Neural cell (in vitro differentiated cells): ENCODE measurements around the gene TOR4A. TPM values are rescaled to one million over a fixed set of nuclear protein-coding genes. Genes with fewer than 3 reads are reported as not detected.

Experiments
- H2AFZ ChIP-seq: fragments of 200-600, 300-800 bp; sonication (generic), shearing (Covaris generic); 2 replicates; pipeline ENCODE4 v1.6.0; 2014; ENCODE audit warnings: low read depth, mild to moderate bottlenecking, antibody characterized with exemption, low read length, moderate library complexity
- H3F3A ChIP-seq: fragments of 200-600 bp; shearing (Covaris generic); 2 replicates; pipeline ENCODE4 v1.6.1; 2016; ENCODE audit warnings: mild to moderate bottlenecking, moderate library complexity, mixed read lengths, antibody characterized with exemption, low read length; ENCODE audit not compliant: insufficient read depth, poor library complexity, severe bottlenecking
- H3K27ac ChIP-seq: fragments of 200-600, 300-800 bp; sonication (generic), shearing (Covaris generic); 2 replicates; pipeline ENCODE4 v1.5.1; 2014; ENCODE audit warnings: mild to moderate bottlenecking, low read length, moderate library complexity
- H3K27me3 ChIP-seq: fragments of 300-800, 200-600 bp; sonication (generic), shearing (Covaris generic); 2 replicates; pipeline ENCODE4 v1.6.0; 2014; ENCODE audit warnings: mild to moderate bottlenecking, low read depth, low read length, moderate library complexity; ENCODE audit not compliant: insufficient read depth
- H3K36me3 ChIP-seq: fragments of 300-800, 200-600 bp; sonication (generic), shearing (Covaris generic); 2 replicates; pipeline ENCODE4 v1.5.1; 2014; ENCODE audit warnings: mild to moderate bottlenecking, antibody characterized with exemption, low read length, moderate library complexity; ENCODE audit not compliant: insufficient read depth
- H3K4me2 ChIP-seq: fragments of 300-800, 200-600 bp; sonication (generic), shearing (Covaris generic); 2 replicates; pipeline ENCODE4 v1.6.0; 2014; ENCODE audit warnings: mild to moderate bottlenecking, low read length
- H3K4me3 ChIP-seq: fragments of 300-800, 200-600 bp; sonication (generic), shearing (Covaris generic); 2 replicates; pipeline ENCODE4 v1.5.1; 2014; ENCODE audit warnings: mild to moderate bottlenecking, low read length, moderate library complexity
- H3K79me2 ChIP-seq: fragments of 200-600 bp; shearing (Covaris generic); replicated peaks from 2 replicates; pipeline ENCODE4 v1.6.0; 2014; ENCODE audit warnings: mild to moderate bottlenecking, low read length, moderate library complexity; ENCODE audit not compliant: insufficient read depth
- H3K9ac ChIP-seq: fragments of 300-800, 200-600 bp; sonication (generic), shearing (Covaris generic); 2 replicates; pipeline ENCODE4 v1.6.1; 2016; ENCODE audit warnings: mild to moderate bottlenecking, low read length, mixed read lengths
- H3K9me2 ChIP-seq: fragments of 200-600 bp; shearing (Covaris generic); 2 replicates; pipeline ENCODE4 v1.6.1; 2016; ENCODE audit warnings: mild to moderate bottlenecking, low read length, mixed read lengths; ENCODE audit not compliant: insufficient read depth
- H3K9me3 ChIP-seq: fragments of 200-600, 300-800 bp; sonication (generic), shearing (Covaris generic); 2 replicates; pipeline ENCODE4 v1.6.1; 2016; ENCODE audit warnings: mild to moderate bottlenecking, mixed run types, low read length, moderate library complexity, mixed read lengths
- H4K20me1 ChIP-seq: fragments of 200-600 bp; shearing (Covaris generic); 2 replicates; pipeline ENCODE4 v1.6.1; 2016; ENCODE audit warnings: mild to moderate bottlenecking, mixed run types; ENCODE audit not compliant: insufficient read depth
- EP300 ChIP-seq: fragments of 450-650 bp; conservative IDR thresholded peaks from 2 replicates; pipeline ENCODE4 v1.6.1; 2014; ENCODE audit warnings: antibody characterized with exemption, mild to moderate bottlenecking, moderate library complexity; ENCODE audit not compliant: poor library complexity, severe bottlenecking
- EZH2 ChIP-seq: fragments of 200-600, 300-800 bp; shearing (Covaris generic), sonication (generic); IDR thresholded peaks from 2 replicates; pipeline ENCODE4 v1.6.1; 2014; ENCODE audit warnings: antibody characterized with exemption, low read length, borderline replicate concordance, mild to moderate bottlenecking; ENCODE audit not compliant: insufficient read depth, poor library complexity, severe bottlenecking
- MXI1 ChIP-seq: fragments of 450-650 bp; conservative IDR thresholded peaks from 2 replicates; pipeline ENCODE4 v1.6.1; 2014; ENCODE audit warnings: antibody characterized with exemption, mild to moderate bottlenecking; ENCODE audit not compliant: poor library complexity, severe bottlenecking
- POLR2AphosphoS5 ChIP-seq: IDR thresholded peaks from 2 replicates; pipeline ENCODE4 v1.6.1; 2012
- RAD21 ChIP-seq: fragments of 450-650 bp; conservative IDR thresholded peaks from 2 replicates; pipeline ENCODE4 v1.6.1; 2014; ENCODE audit warnings: antibody characterized with exemption, mild to moderate bottlenecking, moderate library complexity
- REST ChIP-seq: IDR thresholded peaks from 2 replicates; pipeline ENCODE4 v1.6.1; 2012; ENCODE audit warnings: borderline replicate concordance
- SMC3 ChIP-seq: fragments of 450-650 bp; conservative IDR thresholded peaks from 2 replicates; pipeline ENCODE4 v1.6.1; 2014; ENCODE audit warnings: antibody characterized with exemption, mild to moderate bottlenecking, moderate library complexity; ENCODE audit not compliant: poor library complexity
- TAF1 ChIP-seq: IDR thresholded peaks from 2 replicates; pipeline ENCODE4 v1.6.1; 2012; ENCODE audit warnings: low read depth
- polyA plus RNA-seq: library from polyadenylated mRNA; depleted of rRNA; stranded (reverse); fragments of >200 nt; gene quantifications from 2 replicates; pipeline ENCODE4 v1.2.3, GENCODE V29; 2014
- TF ChIP-seq, protein P1 (sequence below): fragments of 450-650 bp; IDR thresholded peaks from 2 replicates; pipeline ENCODE4 v1.5.1; 2014; ENCODE audit warnings: antibody characterized with exemption, mild to moderate bottlenecking, moderate library complexity; ENCODE audit not compliant: poor library complexity, severe bottlenecking

The TOR4A gene
- polyA plus RNA-seq, 1 donor from 2014 or later = 0.50 TPM

GRCh38 chr9:137294681-137295237 lies 17.2 kb downstream of the TOR4A start:
- H3F3A ChIP-seq = no peaks in the 10 kb centered on the region
- no peaks in the 10 kb centered on the region for H3K36me3 ChIP-seq
- H3K27ac ChIP-seq = no peak overlapping the region
- H2AFZ ChIP-seq = no peak overlapping the region
- no peaks in the 10 kb centered on the region for H4K20me1 ChIP-seq
- peak overlapping the region; percentile 29 for H3K9ac ChIP-seq
- H3K27me3 ChIP-seq = no peaks in the 10 kb centered on the region
- TF ChIP-seq TAF1 (no peak), EZH2 (no peak), EP300 (no peak), SMC3 (no peak), MXI1 (no peak), POLR2AphosphoS5 (no peak), RAD21 (no peak), REST (no peak)
- TF ChIP-seq, protein P1, sequence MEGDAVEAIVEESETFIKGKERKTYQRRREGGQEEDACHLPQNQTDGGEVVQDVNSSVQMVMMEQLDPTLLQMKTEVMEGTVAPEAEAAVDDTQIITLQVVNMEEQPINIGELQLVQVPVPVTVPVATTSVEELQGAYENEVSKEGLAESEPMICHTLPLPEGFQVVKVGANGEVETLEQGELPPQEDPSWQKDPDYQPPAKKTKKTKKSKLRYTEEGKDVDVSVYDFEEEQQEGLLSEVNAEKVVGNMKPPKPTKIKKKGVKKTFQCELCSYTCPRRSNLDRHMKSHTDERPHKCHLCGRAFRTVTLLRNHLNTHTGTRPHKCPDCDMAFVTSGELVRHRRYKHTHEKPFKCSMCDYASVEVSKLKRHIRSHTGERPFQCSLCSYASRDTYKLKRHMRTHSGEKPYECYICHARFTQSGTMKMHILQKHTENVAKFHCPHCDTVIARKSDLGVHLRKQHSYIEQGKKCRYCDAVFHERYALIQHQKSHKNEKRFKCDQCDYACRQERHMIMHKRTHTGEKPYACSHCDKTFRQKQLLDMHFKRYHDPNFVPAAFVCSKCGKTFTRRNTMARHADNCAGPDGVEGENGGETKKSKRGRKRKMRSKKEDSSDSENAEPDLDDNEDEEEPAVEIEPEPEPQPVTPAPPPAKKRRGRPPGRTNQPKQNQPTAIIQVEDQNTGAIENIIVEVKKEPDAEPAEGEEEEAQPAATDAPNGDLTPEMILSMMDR = no peak
- H3K4me2 ChIP-seq = no peak overlapping the region
- peak overlapping the region; percentile 58 for H3K4me3 ChIP-seq
- no peaks in the 10 kb centered on the region for H3K9me2 ChIP-seq
- H3K79me2 ChIP-seq = no peaks in the 10 kb centered on the region
- no peaks in the 10 kb centered on the region for H3K9me3 ChIP-seq

DNA sequence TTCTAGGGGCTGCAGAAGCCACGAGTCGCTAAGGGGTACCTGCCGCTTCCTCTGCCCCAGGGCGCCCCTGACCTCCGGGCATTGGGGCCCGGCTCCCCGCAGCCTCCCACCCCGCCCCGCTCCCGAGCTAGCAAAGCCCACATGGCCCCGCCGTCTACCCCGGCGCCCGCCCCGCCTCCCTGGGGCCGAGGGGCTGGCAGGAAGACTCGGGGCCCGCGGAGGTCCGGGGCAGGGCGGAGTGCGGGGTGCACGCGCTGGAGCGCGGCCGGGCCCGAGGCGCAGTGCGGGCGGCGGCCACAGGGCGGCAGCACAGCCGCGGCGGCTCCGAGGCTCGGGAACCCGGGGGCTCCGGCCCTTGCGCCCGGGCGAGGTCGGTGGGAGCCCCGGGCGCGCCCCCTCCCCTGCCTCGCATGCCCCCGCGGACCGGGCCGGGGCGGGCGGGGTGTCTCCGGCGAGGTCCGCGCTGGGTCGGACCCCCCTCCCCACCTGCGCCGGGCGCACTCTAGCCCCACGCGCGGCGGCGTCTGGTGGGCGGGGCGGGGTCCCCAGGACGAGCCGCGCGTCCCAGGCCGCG lies 17.8 kb downstream of the TOR4A start:
- Histone ChIP-seq H3K27ac (no peak overlapping the region), H3K4me3 (peak overlapping the region; percentile 58), H3K9ac (peak overlapping the region; percentile 39), H3F3A (no peaks in the 10 kb centered on the region), H3K79me2 (no peaks in the 10 kb centered on the region), H2AFZ (no peak overlapping the region), H3K9me3 (no peaks in the 10 kb centered on the region), H3K9me2 (no peaks in the 10 kb centered on the region), H3K4me2 (no peak overlapping the region), H4K20me1 (no peaks in the 10 kb centered on the region), H3K27me3 (no peaks in the 10 kb centered on the region), H3K36me3 (no peaks in the 10 kb centered on the region)
- TF ChIP-seq, protein P1 = peak; percentile 78
- TF ChIP-seq REST (no peak), SMC3 (peak; percentile 70), RAD21 (peak; percentile 66), EP300 (no peak), MXI1 (peak; percentile 24), EZH2 (no peak), POLR2AphosphoS5 (no peak), TAF1 (no peak)
